HEK293T (cell line): Measurements from ENCODE around the gene ST6GALNAC5.
A peak's percentile ranks its signal among the peaks of the same experiment; 100 is the strongest.
"Not testable (repeated sequence)": the region's sequence is repeated elsewhere in the genome, so short reads cannot be mapped to it uniquely, and the experiment has no call there.

ENCODE experiments used
- CTCF ChIA-PET: fragments of 350-600 bp; formaldehyde crosslinking; extraction: SDS; loops from one replicate; lab custom pipeline; 2021; ENCODE audit warnings: antibody characterized with exemption, inconsistent platforms; lab: Yijun Ruan, JAX
- POLR2A ChIA-PET: fragments of 350-600 bp; formaldehyde crosslinking; extraction: SDS; loops from one replicate; lab custom pipeline; 2020; ENCODE audit warnings: antibody characterized with exemption, inconsistent platforms; lab: Yijun Ruan, JAX
- DNase-seq: peaks from one replicate; pipeline ENCODE4 v3.0.0; 2012; ENCODE audit warnings: mixed read lengths; ENCODE audit errors: extremely low spot score
- ARNT ChIP-seq: fragments of 450-650 bp; IDR thresholded peaks from 2 replicates; pipeline ENCODE4 v1.6.1; 2017; ENCODE audit warnings: mild to moderate bottlenecking
- BHLHE40 ChIP-seq: fragments of 450-650 bp; IDR thresholded peaks from 2 replicates; pipeline ENCODE4 v1.6.1; 2016; ENCODE audit warnings: mild to moderate bottlenecking, moderate library complexity, borderline replicate concordance
- CTBP1 ChIP-seq: fragments of 450-650 bp; IDR thresholded peaks from 2 replicates; pipeline ENCODE4 v1.6.1; 2016; ENCODE audit warnings: borderline replicate concordance
- ELF4 ChIP-seq: fragments of 450-650 bp; IDR thresholded peaks from 2 replicates; pipeline ENCODE4 v1.6.1; 2017; ENCODE audit warnings: antibody characterized with exemption
- FOXA1 ChIP-seq: fragments of 450-650 bp; IDR thresholded peaks from 2 replicates; pipeline ENCODE4 v1.6.1; 2016; ENCODE audit warnings: mild to moderate bottlenecking
- FOXK2 ChIP-seq: fragments of 450-650 bp; IDR thresholded peaks from 2 replicates; pipeline ENCODE4 v1.6.1; 2016; ENCODE audit warnings: mild to moderate bottlenecking
- FOXM1 ChIP-seq: fragments of 450-650 bp; IDR thresholded peaks from 2 replicates; pipeline ENCODE4 v1.6.1; 2017; ENCODE audit warnings: mild to moderate bottlenecking, borderline replicate concordance
- HDGF ChIP-seq: fragments of 450-650 bp; IDR thresholded peaks from 2 replicates; pipeline ENCODE4 v1.6.1; 2017; ENCODE audit warnings: antibody characterized with exemption, borderline replicate concordance
- L3MBTL2 ChIP-seq: fragments of 450-650 bp; conservative IDR thresholded peaks from 2 replicates; pipeline ENCODE4 v1.6.1; 2016; ENCODE audit warnings: mild to moderate bottlenecking
- LEF1 ChIP-seq: fragments of 450-650 bp; IDR thresholded peaks from 2 replicates; pipeline ENCODE4 v1.6.1; 2017; ENCODE audit warnings: mild to moderate bottlenecking, borderline replicate concordance
- NFRKB ChIP-seq: fragments of 450-650 bp; IDR thresholded peaks from 2 replicates; pipeline ENCODE4 v1.6.1; 2016; ENCODE audit warnings: mild to moderate bottlenecking, moderate library complexity
- PKNOX1 ChIP-seq: fragments of 450-650 bp; IDR thresholded peaks from 2 replicates; pipeline ENCODE4 v1.6.1; 2016
- SP1 ChIP-seq: fragments of 450-650 bp; IDR thresholded peaks from 2 replicates; pipeline ENCODE4 v1.6.1; 2017
- SUZ12 ChIP-seq: fragments of 450-650 bp; IDR thresholded peaks from 2 replicates; pipeline ENCODE4 v1.6.1; 2016; ENCODE audit warnings: mild to moderate bottlenecking
- TARDBP ChIP-seq: fragments of 450-650 bp; IDR thresholded peaks from 2 replicates; pipeline ENCODE4 v1.6.1; 2016
- ZNF384 ChIP-seq: fragments of 450-650 bp; IDR thresholded peaks from 2 replicates; pipeline ENCODE4 v1.6.1; 2016

Gene ST6GALNAC5

GRCh38 chr1:76867342-76868130 is at the start of gene ST6GALNAC5:
Gene ST6GALNAC5, plus strand, starts transcription at chr1:76867480.
- ChIA-PET POLR2A (no interaction called here), CTCF (no interaction called here)
- no peak for TF ChIP-seq FOXK2
- no peak for TF ChIP-seq ARNT
- no peak for TF ChIP-seq FOXA1
- TF ChIP-seq NFRKB: no peak
- no peak for TF ChIP-seq TARDBP
- TF ChIP-seq FOXM1: no peak
- no peak for TF ChIP-seq ZNF384
- no peak for TF ChIP-seq PKNOX1
- TF ChIP-seq L3MBTL2: no peak; the same call in 1 of the 2 replicates
- no peak for TF ChIP-seq CTBP1
- TF ChIP-seq BHLHE40: no peak
- TF ChIP-seq SP1: no peak
- TF ChIP-seq HDGF: no peak
- DNase-seq: peak; percentile 78

- no peak for DNase-seq
- POLR2A ChIA-PET: no interaction called here
- TF ChIP-seq FOXK2 (no peak), FOXM1 (no peak), ZNF384 (no peak), CTBP1 (no peak), ARNT (no peak), PKNOX1 (no peak), ELF4 (no peak), HDGF (no peak), L3MBTL2 (no peak), NFRKB (no peak), BHLHE40 (no peak), LEF1 (no peak), TARDBP (no peak), FOXA1 (no peak), SP1 (no peak), SUZ12 (no peak)
- CTCF ChIA-PET: no interaction called here
Observed at GRCh38 chr1:76820028-76820427, 47.3 kb upstream of the ST6GALNAC5 start.

- CTCF ChIA-PET, DNase-seq, POLR2A ChIA-PET: not testable (repeated sequence)
Observed at GRCh38 chr1:76822961-76823360, 44.3 kb upstream of the ST6GALNAC5 start.

GRCh38 chr1:76824106-76824505 is 43.2 kb upstream of the ST6GALNAC5 start:
- DNase-seq: no peak
- TF ChIP-seq ZNF384 (no peak), PKNOX1 (no peak), ARNT (no peak), FOXK2 (no peak), BHLHE40 (no peak), NFRKB (no peak), FOXA1 (no peak), HDGF (no peak), SP1 (no peak), LEF1 (no peak), CTBP1 (no peak), TARDBP (no peak)
- POLR2A ChIA-PET: no interaction called here
- CTCF ChIA-PET: no interaction called here

- no peak for DNase-seq
- ChIA-PET CTCF (no interaction called here), POLR2A (no interaction called here)
- TF ChIP-seq L3MBTL2 (no peak), FOXA1 (no peak), PKNOX1 (no peak), TARDBP (no peak), FOXK2 (no peak), HDGF (no peak), LEF1 (no peak), ARNT (no peak), BHLHE40 (no peak), CTBP1 (no peak), FOXM1 (no peak), SUZ12 (no peak), ZNF384 (no peak), NFRKB (no peak), SP1 (no peak), ELF4 (no peak)
Observed at GRCh38 chr1:76826072-76826845, 41.0 kb upstream of the ST6GALNAC5 start.
